Measurements from ENCODE around the gene P2RX3.
A peak's percentile ranks its signal among the peaks of the same experiment; 100 is the strongest.
"Not testable (repeated sequence)": the region's sequence is repeated elsewhere in the genome, so short reads cannot be mapped to it uniquely, and the experiment has no call there.

P2RX3 gene

DNA sequence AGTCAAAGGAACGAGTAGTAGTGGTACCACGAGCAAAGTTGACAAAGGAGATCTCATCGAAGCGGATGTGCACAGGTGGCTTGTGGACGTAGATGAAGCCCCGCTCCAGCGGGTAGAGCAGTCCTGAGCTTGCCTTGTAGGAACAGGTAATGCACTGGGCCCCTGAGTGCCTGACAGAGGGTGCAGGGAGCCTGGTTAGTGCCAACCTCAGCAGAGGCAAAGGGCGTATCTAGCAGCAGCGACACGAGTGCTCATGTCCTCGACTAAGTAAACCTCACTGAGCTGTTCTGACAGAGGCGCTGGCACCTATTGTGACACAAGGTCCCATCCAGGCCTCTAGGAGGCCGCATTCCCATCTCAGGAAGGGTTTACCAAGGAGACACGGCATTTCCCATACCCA lies 6.4 kb upstream of the P2RX3 start:
- H3K9me3 Mint-ChIP-seq: no peaks in the 10 kb centered on the region
- peaks cover 66% of the 10 kb centered on the region for H3K4me1 Mint-ChIP-seq
- DNase-seq (ENCODE audit: low spot score in 2 of 2) (no peak), ATAC-seq (no peak)
- no peak overlapping the region for H3K4me3 Mint-ChIP-seq
- peak overlapping the region; percentile 89 for H3K27ac Mint-ChIP-seq
- H3K36me3 Mint-ChIP-seq: peaks cover 88% of the 10 kb centered on the region

DNA sequence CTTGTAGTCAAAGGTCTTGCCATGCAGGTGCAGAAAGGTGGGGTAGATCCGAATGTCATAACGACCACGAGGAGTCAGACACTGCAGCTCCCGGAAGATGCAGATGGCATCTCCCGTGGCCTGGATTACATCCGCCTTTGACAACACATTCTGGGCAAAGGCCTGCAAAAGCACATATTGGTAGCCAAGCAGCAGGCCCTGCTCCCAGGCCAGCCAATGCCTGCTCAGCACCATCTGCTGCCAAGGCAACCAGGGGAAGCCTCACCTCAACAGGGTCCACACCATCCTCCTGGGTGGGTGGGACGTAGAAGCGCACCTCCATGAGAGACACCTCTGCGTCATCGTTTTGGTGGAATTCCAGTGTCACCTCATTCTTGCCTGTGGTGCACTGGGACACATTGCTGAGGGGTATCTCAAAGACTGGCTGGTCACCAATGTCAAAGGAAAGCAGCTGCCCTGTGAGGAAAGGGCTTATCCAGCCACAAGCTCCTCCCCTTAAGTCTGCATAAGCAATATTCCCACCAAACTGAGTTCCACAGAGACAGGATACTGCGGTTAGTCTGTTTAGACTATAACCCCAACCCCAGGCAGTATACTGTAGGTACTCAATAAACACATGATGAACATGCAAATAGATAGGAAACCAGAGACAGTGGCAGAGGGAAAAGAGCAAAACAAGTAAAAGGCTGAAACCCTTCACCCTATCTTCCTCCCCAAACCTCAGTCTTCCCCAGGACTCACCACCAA lies 5.3 kb upstream of the P2RX3 start:
- Mint-ChIP-seq H3K27ac (peak overlapping the region; percentile 99), H3K4me1 (peaks cover 56% of the 10 kb centered on the region), H3K36me3 (peaks cover 77% of the 10 kb centered on the region), H3K9me3 (no peaks in the 10 kb centered on the region), H3K4me3 (no peak overlapping the region)
- ATAC-seq (no peak), DNase-seq (ENCODE audit: low spot score in 2 of 2) (no peak)

DNA sequence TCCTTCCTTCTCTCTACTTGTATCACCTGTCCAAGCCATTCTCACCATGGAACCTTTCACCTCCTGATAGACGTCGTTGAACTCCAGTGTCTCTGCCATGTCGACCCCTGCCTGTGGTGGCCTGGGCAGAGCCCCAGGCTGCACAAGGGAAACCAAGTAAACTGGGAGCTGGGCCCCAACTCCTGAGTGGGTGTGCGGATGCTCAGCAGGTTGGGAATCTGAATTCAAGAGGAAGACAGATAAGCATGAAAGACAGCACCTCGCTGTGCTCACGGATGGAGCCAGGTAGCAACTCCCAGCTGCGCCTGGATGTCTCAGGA lies 3.2 kb upstream of the P2RX3 start:
- Mint-ChIP-seq H3K4me3 (peak overlapping the region; percentile 91), H3K36me3 (peaks cover 56% of the 10 kb centered on the region), H3K4me1 (peaks cover 49% of the 10 kb centered on the region), H3K27ac (peak overlapping the region; percentile 99), H3K9me3 (no peaks in the 10 kb centered on the region)
- no peak for DNase-seq (ENCODE audit: low spot score in 2 of 2)
- no peak for ATAC-seq

DNA sequence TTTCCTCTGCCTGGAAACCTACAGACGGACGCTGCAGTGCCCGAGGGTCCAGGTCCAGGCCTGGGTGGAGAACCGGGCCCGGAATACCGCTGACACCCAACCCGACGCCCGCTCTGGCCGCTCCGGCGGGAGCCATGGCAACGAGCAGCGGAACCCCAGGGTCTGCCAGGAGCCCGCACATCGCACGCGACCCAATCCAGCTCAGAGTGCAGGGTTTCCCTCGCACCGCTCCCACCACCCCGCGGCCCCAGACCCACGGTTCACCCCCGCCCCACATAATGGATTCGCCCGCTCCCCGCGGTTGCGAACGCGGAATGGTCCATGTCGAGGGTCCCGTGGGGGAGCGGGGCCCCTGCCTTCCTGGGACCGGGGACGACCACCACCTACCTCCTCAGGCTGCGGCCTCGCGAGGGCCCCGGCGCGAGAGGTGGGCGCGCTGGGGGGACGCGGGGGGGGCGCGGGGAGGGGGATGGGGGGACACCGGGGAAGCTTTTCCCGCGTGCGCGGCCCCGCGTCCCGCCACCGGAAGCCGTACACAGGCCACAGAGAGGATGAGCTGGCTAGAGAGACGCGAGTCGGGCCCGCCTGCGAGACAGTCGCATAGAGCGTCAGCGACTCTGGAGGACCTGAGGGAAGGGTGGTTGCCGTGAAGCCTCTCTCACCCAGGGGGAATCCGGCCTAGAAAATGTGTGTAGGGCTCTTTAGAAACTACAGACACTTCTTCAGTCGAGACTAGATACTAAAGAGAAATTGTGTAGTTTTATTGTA lies 2.6 kb upstream of the P2RX3 start, which contains the start of gene SSRP1:
SSRP1 (minus strand) TSS at position 550 of the 768 bp plus-strand sequence. CDS start 771 bp downstream, outside the sequence.
- DNase-seq (ENCODE audit: low spot score in 2 of 2): peak; percentile 69 to 88
- peaks cover 44% of the 10 kb centered on the region for H3K4me1 Mint-ChIP-seq
- peak within 1 kb of the TSS; percentile 91 for H3K4me3 Mint-ChIP-seq

DNA sequence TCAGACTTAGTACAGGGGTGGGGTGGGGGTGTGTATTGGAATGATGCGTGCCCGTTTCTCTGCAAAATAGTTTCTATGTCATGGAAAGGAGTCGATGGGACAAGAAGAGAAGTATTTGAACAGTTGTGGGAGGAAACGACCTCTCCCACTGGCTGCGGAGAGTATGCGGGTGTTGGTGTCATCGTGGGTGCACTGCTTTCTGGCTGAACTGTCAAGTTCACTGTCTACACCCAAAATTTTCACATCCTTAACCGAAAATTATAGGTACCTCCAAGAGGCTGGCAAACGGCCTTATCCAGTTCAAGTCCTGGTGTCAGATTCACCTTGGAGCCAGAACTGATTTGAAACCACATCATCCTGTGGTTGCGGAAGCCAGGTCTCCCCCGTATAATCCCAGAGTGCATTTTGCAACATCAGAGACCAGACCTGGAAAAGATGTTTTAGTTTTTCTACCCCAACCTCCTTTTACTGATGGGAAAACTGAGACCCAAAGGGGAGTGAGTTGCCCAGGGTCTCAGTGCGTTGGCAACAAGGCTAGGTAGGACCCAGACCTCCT lies 2.0 kb upstream of the P2RX3 start:
- Mint-ChIP-seq H3K36me3 (peaks cover 44% of the 10 kb centered on the region), H3K9me3 (no peaks in the 10 kb centered on the region), H3K4me3 (peak overlapping the region; percentile 91), H3K4me1 (peaks cover 37% of the 10 kb centered on the region), H3K27ac (peak overlapping the region; percentile 99)
- ATAC-seq (peak; percentile 24), DNase-seq (ENCODE audit: low spot score in 2 of 2) (no peak)

More for the DNA sequence above, 2.6 kb upstream of the P2RX3 start, which contains the start of gene SSRP1:
- Mint-ChIP-seq H3K36me3 (peaks cover 50% of the 10 kb centered on the region), H3K9me3 (no peaks in the 10 kb centered on the region), H3K27ac (peak within 1 kb of the TSS; percentile 99)
- ATAC-seq: peak; percentile 98

DNA sequence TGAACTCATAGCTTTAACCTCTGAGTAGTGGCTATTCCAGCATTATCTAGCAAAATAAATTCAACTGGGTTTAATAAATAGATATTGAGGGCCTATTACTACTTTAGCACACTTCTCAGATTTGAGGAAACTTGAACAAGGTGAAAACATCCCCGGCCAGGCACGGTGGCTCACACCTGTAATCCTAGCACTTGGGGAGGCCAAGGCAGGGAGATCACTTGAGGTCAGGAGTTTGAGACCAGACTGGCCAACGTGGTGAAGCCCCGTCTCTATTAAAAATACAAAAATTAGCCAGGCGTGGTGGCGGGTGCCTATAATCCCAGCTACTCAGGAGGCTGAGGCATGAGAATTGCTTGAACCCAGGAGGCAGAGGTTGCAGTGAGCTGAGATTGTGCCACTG lies 1.3 kb upstream of the P2RX3 start:
- not testable (repeated sequence) for H3K9me3 Mint-ChIP-seq; ATAC-seq; DNase-seq (ENCODE audit: low spot score in 2 of 2)
- peak overlapping the region; percentile 91 for H3K4me3 Mint-ChIP-seq
- H3K36me3 Mint-ChIP-seq: peaks cover 37% of the 10 kb centered on the region
- H3K4me1 Mint-ChIP-seq: peaks cover 35% of the 10 kb centered on the region
- H3K27ac Mint-ChIP-seq: peak overlapping the region; percentile 99

DNA sequence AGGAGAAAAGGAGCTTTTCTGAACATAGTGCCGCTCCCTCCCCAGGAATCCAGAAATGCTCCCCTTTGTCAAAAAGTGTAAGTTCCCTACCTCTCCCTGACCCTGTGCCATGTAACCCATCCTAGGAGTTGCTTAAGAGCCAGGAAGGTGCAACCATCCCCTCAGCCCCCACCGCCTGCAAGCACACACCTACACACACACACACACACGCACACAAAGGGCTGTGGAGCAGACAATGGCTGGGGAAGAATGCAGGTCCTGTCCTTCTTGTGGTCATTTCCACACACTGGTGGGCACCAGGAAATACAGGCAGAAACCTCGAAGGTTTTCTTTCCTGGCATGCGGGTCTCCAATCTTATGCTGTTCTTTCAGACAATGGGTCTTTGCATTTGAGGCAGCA lies 1.2 kb downstream of the P2RX3 start:
- no peak for ATAC-seq
- DNase-seq (ENCODE audit: low spot score in 2 of 2): no peak
- Mint-ChIP-seq H3K36me3 (peaks cover 12% of the 10 kb centered on the region), H3K4me3 (no peak overlapping the region), H3K4me1 (peaks cover 20% of the 10 kb centered on the region), H3K9me3 (no peaks in the 10 kb centered on the region), H3K27ac (no peak overlapping the region)

DNA sequence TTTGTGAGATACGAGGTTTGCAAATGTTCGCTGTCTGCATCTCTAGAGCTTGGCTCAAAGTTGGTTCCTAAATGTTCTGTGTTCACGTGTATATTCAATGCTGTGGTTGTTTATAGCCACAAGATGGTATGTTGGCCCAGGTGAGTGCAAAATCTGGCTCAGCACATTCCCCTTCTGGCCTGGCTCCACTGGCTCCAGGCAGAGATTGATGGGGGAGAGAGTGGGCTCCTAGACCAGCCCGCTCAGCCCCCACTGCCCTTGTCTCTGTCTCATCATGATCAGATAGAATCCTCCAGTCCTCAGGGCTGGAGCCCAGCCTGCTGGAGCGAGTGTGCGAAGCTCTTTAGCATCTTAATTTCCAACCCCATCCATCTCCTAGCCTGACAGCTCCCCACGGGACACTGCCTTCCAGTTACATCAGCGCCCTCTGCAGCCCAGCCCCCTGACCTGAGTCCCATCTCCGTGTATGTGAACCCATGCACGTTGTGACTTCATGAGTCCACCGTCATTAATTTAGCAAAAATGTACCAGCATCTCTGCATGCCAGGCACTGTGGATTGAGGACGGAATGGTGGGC lies 2.0 kb downstream of the P2RX3 start:
- no peak overlapping the region for H3K27ac Mint-ChIP-seq
- no peak overlapping the region for H3K4me3 Mint-ChIP-seq
- H3K9me3 Mint-ChIP-seq: no peaks in the 10 kb centered on the region

DNA sequence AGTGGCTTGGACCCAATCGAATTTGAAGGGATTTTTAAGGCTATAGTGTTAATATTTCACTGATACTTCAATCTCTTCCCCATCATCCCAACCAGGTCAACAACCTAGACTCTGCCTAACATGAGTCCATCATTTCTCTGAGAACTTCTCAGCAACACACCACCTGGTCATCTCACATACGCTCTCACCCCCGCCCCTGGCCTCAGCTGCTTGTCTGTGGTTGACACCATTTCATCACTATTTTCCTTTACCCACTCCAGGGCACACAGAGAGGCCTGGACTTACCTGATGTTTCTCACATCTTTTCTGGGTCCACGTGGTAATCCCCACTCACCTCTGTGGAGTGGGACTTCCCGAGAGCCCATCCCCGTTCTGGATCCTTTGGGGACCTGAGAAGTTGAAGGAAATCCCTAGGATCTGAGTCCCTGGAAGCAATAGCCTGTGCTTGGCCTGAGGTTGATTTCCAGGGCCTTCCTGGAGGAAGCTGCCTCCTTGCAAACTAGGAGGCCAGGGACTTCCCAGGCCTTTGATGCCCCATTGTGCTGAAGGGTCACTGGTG lies 3.2 kb downstream of the P2RX3 start:
- Mint-ChIP-seq H3K4me3 (no peak overlapping the region), H3K9me3 (no peaks in the 10 kb centered on the region), H3K4me1 (peaks cover 12% of the 10 kb centered on the region), H3K27ac (no peak overlapping the region), H3K36me3 (no peaks in the 10 kb centered on the region)
- DNase-seq (ENCODE audit: low spot score in 2 of 2) (no peak), ATAC-seq (no peak)

More for the DNA sequence above, 2.0 kb downstream of the P2RX3 start:
- no peak for DNase-seq (ENCODE audit: low spot score in 2 of 2)
- H3K36me3 Mint-ChIP-seq: peaks cover 7% of the 10 kb centered on the region
- H3K4me1 Mint-ChIP-seq: peaks cover 12% of the 10 kb centered on the region
- ATAC-seq: no peak

DNA sequence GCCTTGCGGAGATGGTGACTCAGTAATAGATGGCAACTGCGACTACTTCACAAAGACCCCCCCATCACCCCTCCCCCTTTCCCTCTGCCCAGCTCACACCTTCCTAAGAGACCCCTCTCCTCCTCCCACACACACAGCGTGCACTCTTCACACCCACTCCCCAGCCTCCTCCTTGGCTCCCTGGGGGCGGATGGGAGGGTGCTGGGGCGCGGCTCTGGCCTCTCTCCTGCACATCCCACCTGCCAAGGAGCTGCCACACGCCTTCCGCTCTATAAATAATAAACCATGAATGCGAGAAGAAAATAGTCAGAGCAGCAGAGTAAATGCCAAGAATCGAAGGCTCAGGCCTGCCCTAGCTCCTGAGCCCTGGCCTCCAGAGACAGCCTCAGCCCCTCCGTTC lies 4.5 kb downstream of the P2RX3 start:
- no peak for ATAC-seq
- Mint-ChIP-seq H3K9me3 (no peaks in the 10 kb centered on the region), H3K4me1 (peaks cover 9% of the 10 kb centered on the region), H3K4me3 (no peak overlapping the region), H3K27ac (no peak overlapping the region), H3K36me3 (no peaks in the 10 kb centered on the region)
- DNase-seq (ENCODE audit: low spot score in 2 of 2): no peak

DNA sequence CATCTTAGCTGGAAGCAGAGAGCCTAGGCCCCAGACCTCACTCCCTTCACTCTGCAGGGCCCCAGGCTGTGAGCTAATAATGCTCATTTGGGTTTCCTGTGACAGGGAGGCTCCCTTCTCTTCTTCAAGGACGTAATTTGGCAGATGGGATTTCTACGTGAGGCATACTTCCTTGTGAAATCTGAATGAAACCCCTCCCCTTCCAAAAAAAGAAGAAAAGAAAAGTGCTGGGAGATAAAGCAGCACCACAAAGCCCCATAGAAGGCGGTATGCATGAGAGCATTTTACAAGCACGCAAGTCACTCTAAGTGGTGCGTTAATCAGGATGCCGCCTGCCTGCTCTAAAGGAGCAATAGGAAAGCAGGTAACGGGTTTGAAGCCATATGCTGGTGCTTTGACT lies 5.7 kb downstream of the P2RX3 start:
- DNase-seq (ENCODE audit: low spot score in 2 of 2) (no peak), ATAC-seq (no peak)
- Mint-ChIP-seq H3K9me3 (no peaks in the 10 kb centered on the region), H3K4me1 (peaks cover 9% of the 10 kb centered on the region), H3K27ac (no peak overlapping the region), H3K36me3 (no peaks in the 10 kb centered on the region), H3K4me3 (no peak overlapping the region)

DNA sequence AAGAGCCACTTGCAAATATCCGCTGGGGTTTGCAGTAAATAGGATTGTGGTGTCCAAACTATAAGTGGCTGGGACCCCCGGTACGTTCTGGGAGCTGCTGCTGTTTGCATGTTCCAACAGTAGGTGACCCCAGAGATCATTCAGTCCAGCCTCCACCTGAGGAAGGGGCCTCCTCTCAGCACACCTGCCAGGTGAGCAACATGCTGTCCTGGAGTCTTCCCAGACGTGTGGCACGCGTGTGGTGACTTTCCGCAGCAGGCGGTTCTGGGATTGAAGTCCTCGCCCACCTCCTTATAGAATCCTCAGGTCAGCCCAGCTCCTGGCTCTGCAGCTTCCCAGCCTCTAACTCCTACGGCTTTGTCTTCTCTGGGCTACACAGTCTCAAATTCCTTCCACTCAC lies 6.7 kb downstream of the P2RX3 start:
- Mint-ChIP-seq H3K9me3 (no peaks in the 10 kb centered on the region), H3K27ac (no peak overlapping the region), H3K4me3 (no peak overlapping the region), H3K4me1 (peaks cover 9% of the 10 kb centered on the region), H3K36me3 (no peaks in the 10 kb centered on the region)
- DNase-seq (ENCODE audit: low spot score in 2 of 2): no peak
- no peak for ATAC-seq

DNA sequence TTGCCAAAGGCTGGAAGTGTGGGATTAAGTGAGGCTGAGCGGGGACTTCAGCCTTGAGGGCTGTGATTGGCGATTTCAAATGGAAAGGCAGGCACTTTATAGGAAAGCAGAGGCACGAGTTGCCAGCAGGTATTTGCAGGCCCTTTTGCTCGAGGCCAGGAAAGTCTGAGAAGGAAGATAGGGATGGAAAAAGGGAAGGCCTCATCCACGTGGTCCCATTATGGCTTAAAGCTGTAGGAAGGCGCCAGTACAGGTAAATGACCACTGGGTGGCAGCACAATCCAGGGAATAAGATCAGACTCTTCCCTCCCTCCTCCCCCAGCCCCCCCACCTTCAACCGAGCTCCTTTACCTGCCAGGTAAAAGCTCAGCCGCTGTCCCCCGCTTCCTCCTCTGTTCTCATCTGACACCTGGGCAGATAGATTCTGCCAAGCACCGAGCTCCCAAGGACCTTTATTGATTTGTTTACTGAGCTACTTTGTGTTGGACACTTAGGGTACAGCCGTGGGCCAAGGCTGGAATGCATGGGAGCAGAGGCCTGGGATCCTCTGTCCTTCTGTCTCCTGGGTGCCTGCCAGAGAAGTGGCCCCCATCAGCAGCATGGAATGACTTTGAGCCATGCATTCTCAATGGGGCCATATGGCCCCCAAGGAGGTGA lies 7.5 kb downstream of the P2RX3 start:
- Mint-ChIP-seq H3K4me3 (no peak overlapping the region), H3K27ac (no peak overlapping the region), H3K4me1 (peaks cover 9% of the 10 kb centered on the region), H3K36me3 (no peaks in the 10 kb centered on the region), H3K9me3 (no peaks in the 10 kb centered on the region)
- ATAC-seq (peak; percentile 62), DNase-seq (ENCODE audit: low spot score in 2 of 2) (peak; percentile 38 to 73)

DNA sequence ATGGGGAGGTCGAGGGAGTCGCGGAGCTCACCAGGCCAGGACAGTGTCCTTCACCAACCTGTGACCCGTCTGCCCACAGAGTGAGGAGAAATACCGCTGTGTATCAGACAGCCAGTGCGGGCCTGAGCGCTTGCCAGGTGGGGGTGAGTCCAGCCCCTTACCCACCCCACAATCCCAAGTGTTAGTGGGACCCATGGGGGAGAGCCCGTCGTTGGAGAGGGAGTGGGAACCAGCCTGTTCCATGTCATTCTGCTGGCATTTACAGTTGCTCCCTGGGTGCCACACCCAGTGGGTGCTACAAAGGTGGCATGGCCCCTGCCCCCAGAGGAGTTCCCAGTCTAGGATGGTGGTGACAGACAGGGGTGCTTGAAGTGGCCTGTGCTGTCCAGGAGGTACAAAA lies 9.2 kb downstream of the P2RX3 start:
- H3K27ac Mint-ChIP-seq: peak overlapping the region; percentile 88
- no peaks in the 10 kb centered on the region for H3K36me3 Mint-ChIP-seq
- peaks cover 9% of the 10 kb centered on the region for H3K4me1 Mint-ChIP-seq
- H3K4me3 Mint-ChIP-seq: no peak overlapping the region
- ATAC-seq (peak; percentile 24), DNase-seq (ENCODE audit: low spot score in 2 of 2) (no peak)
- no peaks in the 10 kb centered on the region for H3K9me3 Mint-ChIP-seq

DNA sequence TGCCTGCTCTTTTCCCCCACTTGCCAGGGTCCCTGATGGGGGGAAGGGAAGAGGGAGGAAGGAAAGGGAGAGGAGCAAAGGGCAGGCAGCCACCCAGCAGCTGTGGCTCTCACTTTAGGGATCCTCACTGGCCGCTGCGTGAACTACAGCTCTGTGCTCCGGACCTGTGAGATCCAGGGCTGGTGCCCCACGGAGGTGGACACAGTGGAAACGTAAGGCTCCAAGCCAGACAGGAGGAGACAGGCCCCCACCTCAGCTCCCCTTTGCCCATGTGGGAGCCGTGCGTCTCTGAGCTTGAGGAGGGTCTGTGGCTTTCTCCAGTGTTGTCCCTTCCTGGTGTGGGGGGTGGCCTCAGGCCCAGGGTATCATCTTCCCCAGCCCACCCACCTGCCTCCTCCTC lies 9.9 kb downstream of the P2RX3 start:
- no peak for ATAC-seq
- no peak overlapping the region for H3K4me3 Mint-ChIP-seq
- DNase-seq (ENCODE audit: low spot score in 2 of 2): no peak
- peak overlapping the region; percentile 88 for H3K27ac Mint-ChIP-seq
- no peaks in the 10 kb centered on the region for H3K9me3 Mint-ChIP-seq
- peaks cover 9% of the 10 kb centered on the region for H3K4me1 Mint-ChIP-seq
- H3K36me3 Mint-ChIP-seq: no peaks in the 10 kb centered on the region

Measured in stimulated activated effector memory CD8-positive, alpha-beta T cell treated with anti-CD3 and anti-CD28 coated beads, Interleukin-12 subunit alpha, Interleukin-12 subunit beta, amount 100 ng/mL, for 72 hours (primary cell).